GM12801 (cell line): Measurements from ENCODE around the gene TRAK2.

Source experiments
- TF ChIP-seq, protein P1 (sequence below): IDR thresholded peaks from one replicate; pipeline ENCODE4 v1.5.1; 2011; ENCODE audit warnings: control low read depth; ENCODE audit not compliant: insufficient read length; ENCODE audit errors: extremely low read depth

Gene TRAK2

DNA sequence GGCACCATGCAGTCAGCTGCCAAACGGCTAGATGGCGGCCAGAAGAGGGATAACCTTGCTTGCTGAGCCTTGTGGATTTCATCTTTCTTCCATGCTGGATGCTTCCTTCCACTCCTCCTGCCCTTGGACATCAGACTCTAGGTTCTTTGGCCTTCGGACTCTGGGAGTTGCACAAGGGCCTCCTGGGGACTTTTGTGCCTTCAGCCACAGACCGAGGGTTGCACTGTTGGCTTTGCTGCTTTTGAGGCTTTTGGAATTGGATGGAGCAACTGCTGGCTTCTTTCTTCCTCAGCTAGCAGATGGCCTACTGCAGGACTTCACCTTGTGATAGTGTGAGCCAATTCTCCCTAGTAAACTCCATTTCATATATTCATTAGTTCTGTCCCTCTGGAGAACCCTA lies 31.3 kb upstream of the TRAK2 start:
- TF ChIP-seq, protein P1, sequence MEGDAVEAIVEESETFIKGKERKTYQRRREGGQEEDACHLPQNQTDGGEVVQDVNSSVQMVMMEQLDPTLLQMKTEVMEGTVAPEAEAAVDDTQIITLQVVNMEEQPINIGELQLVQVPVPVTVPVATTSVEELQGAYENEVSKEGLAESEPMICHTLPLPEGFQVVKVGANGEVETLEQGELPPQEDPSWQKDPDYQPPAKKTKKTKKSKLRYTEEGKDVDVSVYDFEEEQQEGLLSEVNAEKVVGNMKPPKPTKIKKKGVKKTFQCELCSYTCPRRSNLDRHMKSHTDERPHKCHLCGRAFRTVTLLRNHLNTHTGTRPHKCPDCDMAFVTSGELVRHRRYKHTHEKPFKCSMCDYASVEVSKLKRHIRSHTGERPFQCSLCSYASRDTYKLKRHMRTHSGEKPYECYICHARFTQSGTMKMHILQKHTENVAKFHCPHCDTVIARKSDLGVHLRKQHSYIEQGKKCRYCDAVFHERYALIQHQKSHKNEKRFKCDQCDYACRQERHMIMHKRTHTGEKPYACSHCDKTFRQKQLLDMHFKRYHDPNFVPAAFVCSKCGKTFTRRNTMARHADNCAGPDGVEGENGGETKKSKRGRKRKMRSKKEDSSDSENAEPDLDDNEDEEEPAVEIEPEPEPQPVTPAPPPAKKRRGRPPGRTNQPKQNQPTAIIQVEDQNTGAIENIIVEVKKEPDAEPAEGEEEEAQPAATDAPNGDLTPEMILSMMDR = no peak

DNA sequence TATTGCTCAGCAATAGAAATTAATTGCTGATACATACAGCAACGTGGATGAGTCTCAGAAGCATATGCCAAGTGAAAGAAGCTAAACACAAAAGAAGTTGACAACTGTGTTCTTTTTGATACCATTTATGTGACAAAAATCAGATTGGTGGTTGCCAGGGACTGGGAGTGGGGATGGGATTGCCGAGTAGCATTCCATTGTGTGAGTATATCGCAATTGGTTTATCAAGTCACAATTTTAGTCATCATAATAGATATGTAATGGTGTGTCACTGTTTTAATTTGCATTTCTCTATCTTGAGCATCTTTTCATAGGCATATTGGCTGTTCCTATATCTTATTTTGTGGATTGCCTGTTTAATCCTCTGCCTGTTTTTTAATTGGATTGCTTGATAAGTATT lies 21.2 kb upstream of the TRAK2 start:
- TF ChIP-seq, protein P1 = no peak

DNA sequence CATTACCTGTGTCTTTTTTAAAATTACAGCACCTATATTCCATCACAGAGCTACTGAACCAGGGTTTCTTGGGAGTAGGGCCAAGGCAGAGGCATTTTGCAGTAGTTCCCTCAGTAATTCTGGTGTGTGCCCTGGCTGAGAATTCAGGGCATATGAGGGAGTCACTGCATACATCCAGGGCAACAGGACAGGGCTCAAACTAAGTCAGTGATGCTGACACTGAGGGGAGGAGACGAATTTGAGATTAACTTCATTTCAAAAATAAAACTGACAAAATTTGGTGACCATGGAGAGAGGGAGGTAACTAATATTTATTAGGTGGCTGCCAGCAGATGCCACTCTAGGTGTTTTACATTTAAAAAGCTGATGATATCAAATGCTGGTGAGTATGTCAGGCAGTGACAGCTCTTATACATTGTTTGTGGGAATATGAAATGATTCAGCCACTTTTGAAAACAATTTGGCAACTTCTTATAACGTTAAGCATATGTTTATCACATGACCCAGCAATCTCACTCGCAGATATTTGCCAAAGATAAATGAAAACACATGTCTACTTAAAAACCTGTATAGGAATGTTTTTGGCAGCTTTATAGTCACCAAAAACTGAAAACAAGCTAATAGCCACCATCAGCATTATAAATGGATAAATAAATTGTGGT lies 20.6 kb upstream of the TRAK2 start:
- TF ChIP-seq, protein P1 = no peak

DNA sequence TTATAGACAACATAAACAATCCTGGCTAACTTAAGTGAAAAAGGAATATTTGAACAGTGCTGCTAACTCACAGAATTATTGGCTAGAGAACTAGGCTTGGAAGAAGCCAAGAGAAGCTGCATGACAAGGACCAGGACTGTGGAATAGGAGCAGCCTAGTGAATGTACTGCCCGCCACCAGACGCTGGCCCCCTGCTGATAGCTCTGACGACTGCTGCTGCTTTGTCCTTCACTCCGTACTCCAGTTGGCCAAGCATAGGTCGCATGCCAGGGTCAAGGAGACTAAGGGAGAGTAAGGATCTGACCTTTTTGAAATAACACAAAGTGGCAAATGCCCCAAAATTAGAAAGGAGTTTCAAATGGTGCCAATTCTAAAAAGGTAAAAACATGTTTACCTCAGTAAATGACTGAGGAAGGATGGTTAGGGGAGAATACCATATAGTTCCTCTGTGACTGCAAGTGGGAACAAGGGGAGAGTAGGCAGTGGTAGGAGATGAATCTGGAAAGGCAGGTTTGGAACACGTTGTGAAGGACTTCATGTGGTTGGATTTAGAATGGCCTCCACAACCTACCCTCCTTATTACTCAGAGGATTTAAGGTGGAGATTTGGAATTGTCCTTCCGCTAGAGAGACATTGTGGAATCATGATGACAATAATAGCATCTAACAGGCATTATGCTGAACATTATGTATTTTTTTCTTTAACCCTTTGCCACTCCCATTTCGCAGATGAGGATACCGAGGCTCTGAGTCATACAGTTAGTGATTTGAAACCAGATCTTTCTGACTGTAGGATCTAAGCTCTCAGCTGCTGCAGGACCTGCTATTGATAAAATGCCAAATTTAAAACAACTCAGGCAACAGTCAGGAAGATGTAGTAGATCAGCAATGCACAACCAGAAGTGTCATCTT lies 19.8 kb upstream of the TRAK2 start:
- TF ChIP-seq, protein P1 = no peak

- TF ChIP-seq, protein P1 = no peak
These were observed 16.4 kb upstream of the TRAK2 start for GRCh38 chr2:201467666-201468065.

- TF ChIP-seq, protein P1 = no peak
These were observed 14.9 kb upstream of the TRAK2 start for GRCh38 chr2:201466050-201466675.

- TF ChIP-seq, protein P1 = no peak
These were observed 14.3 kb upstream of the TRAK2 start for GRCh38 chr2:201465524-201465971.
